Stimulated activated CD8-positive, alpha-beta memory T cell treated with anti-CD3 and anti-CD28 coated beads, Interleukin-12 subunit alpha, Interleukin-12 subunit beta, amount 100 ng/mL, for 24 hours (primary cell): ENCODE data around the gene COX6A2.

Experiments used
- DNase-seq: peaks from one replicate; pipeline ENCODE4 v3.0.0-alpha.2; 2020; ENCODE audit errors: extremely low read depth

COX6A2 gene

GRCh38 chr16:31428279-31428597 lies at the start of gene COX6A2:
Gene COX6A2 (minus strand): TSS chr16:31428360. CDS start chr16:31428325, 35 bp downstream.
- DNase-seq, result no peak

DNA sequence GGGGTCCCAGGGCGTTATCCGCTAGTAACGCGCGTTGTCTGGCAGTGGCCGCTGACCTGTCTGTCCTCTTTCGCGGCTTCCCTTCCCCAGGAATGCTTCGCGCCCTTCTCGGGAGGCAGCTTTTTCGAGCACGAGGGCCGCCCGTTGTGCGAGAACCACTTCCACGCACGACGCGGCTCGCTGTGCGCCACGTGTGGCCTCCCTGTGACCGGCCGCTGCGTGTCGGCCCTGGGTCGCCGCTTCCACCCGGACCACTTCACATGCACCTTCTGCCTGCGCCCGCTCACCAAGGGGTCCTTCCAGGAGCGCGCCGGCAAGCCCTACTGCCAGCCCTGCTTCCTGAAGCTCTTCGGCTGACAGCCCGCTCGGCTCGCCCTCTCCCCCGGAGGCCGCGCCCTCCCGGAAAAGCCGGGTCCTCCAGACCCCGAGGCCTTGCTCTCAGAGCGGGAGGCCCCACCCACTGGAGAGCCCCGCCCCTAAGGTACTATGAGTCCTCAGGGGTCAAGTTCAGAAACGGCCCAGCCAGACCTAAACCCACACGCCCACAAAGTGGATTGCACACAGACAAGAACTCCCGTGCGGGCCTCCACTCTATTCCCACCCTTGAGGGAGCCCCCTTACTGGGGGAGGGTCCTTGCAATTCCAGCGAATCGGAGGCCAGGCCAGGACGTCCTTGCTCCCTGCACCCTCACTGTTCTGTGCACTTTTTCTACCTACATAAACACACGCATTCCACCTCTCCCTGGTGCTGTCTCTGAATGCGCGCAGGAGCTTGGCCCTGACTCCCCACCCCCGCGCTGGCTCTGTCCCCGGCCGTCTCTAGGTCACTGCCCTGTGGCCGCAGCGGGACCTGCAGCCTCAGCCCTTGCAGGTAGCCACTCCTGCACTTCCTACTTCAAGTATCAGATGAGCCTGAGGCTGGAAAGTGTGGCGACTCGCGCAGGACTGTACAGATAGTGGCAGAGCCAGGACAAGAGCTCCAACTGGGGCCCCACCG lies 49.4 kb upstream of the COX6A2 start:
- DNase-seq, result no peak

DNA sequence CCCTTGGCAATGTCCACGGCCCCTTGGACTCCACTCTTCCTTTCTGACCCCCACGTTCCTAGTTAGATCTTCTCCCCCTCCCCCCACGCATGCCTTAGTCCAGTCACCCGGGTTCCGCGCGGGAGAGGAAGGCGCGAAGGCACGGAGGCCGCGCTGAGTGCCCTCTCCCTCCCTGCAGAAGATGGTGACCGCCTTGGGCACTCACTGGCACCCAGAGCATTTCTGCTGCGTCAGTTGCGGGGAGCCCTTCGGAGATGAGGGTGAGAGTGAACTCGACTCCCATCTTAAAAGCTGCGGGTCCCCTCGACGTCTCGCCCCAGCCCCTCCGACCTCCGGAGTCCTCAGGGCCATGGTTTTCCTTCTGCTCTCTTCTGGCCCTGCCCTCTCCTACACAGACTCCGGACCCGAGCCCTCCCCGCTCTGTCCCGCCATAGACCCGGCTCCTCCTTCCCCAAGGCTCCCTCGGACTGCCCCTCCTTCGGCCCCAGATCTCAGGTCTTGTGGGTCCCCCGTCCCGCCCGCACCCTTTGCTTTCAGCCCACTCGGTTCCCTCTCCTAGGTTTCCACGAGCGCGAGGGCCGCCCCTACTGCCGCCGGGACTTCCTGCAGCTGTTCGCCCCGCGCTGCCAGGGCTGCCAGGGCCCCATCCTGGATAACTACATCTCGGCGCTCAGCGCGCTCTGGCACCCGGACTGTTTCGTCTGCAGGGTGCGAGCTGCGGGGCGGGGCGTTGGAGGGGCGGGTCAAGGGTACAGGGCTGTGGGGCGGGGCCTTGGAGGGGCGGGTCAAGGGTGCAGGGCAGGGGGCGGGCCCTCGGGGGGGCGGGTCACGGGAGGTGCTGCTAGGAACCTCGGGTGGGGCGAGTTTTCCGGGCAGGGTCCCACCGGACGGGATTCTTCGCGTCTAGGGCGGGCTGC lies 48.4 kb upstream of the COX6A2 start:
- DNase-seq, result peak; percentile 75

DNA sequence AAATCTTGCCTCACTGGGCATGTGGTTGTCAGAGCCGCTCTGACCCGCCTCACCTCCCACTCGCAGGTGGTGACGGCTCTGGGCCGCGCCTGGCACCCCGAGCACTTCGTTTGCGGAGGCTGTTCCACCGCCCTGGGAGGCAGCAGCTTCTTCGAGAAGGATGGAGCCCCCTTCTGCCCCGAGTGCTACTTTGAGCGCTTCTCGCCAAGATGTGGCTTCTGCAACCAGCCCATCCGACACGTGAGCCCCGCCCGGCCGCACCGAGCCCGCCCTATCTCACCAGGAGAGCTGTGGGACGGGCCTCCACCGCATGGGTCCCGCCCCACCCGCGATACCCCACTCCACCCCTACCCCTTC lies 47.8 kb upstream of the COX6A2 start:
- DNase-seq, result no peak

DNA sequence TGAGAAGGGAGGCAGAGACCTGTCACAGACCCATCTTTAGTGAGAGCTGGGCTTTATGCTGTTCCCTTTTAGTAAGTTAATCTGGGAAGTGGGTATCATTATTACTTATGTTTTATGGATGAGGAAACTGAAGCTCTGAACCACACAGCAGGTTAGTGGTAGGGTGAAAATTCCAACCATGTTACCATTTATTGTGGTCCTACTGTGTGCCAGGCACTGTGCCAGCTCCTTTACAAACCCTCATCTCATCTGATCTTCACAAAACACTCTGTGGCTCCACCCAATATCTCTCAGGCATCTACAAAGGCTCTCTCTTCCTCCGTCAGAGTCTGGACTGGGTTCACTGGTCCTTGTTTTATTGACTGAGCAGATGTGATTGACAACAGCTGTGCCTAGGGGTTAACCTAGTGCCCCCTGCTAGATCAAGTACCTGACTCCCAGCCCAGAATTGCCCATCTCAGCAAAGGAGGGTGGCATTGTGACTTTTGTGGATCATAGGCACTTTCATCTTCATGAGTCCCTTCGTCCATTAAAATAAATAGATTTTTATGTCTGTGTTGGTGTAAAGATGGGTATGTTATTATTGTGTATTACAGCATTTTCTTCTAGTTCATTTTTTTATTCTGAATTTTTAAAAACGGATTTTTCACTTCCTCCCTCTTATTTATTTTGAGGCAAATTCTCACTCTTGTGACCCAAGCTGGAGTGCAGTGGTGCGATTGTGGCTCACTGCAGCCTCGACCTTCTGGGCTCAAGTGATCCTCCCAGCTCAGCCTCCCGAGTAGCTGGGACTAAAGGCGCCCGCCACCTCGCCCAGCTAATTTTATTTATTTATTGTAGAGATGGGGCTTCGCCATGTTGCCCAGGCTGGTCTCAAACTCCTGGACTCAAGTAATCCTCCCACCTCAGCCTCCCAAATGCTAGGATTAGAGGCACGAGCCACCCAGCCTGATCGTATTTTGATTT lies 46.9 kb upstream of the COX6A2 start:
- DNase-seq, result no peak

DNA sequence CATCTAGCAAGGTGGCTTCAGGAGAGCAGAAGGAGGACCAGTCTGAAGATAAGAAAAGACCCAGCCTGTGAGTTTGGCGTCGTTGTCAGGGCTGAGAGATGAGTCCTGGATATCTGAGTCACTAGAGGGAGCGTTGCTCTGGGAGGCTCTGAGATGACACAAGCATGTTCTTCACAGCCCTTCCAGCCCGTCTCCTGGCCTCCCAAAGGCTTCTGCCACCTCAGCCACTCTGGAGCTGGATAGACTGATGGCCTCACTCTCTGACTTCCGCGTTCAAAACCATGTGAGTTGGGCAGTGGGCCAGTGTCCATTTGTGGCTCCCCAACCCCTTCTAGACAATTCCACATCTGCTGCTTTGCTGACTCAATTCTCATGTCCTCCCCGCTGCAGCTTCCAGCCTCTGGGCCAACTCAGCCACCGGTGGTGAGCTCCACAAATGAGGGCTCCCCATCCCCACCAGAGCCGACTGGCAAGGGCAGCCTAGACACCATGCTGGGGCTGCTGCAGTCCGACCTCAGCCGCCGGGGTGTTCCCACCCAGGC lies 46.1 kb upstream of the COX6A2 start:
- DNase-seq, result no peak

GRCh38 chr16:31473264-31473984 lies 45.3 kb upstream of the COX6A2 start:
- DNase-seq, result no peak

DNA sequence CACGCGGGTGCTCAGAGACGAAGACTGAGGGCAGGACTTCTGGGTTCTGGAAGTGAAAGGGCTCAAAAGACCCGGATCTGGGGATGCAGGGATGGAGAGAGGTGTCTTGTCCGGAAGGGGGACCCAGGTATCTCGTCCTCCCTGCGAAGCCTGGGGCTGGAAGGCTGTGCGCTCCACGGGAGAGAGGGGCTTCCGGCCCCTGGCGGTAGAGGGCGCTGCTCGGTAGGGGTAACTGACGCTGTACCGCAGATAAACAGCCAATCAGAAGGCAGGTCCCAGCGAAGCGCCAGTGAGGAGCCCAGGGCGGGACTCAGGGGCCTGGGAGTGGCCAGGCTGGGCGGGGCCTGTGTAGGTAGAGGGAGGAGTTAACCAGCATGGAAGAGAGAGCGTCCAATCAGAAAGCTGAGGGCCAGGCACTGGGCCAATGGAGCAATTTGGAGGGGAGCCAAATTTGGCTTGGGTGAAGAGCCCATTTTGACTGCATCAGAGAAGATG lies 44.6 kb upstream of the COX6A2 start:
- DNase-seq, result no peak

DNA sequence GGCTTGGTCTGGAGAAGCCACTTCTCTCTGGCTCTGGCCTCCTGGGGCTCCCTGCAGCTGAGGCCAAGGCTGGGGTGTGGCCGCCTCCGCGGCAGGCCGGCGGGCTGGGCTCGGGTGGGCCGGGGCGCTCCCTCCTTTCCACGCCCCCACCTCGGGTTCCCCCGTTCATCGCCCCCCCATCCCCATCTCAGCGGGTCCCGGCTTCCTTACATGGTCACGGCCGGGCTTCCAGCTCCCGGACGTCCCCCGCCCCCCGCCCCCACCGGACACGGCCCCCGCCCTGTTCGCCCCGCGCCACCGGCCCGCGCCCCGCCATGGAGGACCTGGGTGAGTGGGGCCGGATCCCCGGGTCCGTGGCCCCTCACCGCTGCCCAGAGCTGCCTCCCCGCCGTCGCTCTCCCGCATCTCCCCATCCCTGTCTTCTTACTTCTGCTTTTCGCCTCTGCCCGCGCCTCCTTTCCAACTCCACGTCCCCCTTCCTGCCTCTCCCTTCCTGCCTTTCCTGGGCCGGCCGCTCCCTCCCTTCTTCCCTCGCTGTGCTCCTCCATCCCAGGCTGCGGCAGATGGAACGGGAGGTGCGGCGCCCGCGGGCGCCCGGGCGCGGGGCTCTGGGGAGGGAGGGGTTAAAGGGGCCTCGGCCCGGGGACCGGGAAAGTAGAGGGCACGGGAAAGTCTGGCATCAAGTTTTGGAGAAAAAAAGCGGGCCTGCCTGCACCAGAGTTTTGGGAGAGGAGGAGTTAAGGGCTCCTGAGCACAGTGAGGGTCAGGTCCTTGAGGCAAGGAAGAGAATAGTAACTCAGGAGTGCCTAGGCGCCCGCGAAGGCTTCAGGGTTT lies 43.9 kb upstream of the COX6A2 start, which contains the start of gene TGFB1I1:
Gene TGFB1I1 (plus strand): TSS at position 278 of the 834 bp plus-strand sequence. CDS start 37 bp downstream, at position 315.
- DNase-seq, result no peak

DNA sequence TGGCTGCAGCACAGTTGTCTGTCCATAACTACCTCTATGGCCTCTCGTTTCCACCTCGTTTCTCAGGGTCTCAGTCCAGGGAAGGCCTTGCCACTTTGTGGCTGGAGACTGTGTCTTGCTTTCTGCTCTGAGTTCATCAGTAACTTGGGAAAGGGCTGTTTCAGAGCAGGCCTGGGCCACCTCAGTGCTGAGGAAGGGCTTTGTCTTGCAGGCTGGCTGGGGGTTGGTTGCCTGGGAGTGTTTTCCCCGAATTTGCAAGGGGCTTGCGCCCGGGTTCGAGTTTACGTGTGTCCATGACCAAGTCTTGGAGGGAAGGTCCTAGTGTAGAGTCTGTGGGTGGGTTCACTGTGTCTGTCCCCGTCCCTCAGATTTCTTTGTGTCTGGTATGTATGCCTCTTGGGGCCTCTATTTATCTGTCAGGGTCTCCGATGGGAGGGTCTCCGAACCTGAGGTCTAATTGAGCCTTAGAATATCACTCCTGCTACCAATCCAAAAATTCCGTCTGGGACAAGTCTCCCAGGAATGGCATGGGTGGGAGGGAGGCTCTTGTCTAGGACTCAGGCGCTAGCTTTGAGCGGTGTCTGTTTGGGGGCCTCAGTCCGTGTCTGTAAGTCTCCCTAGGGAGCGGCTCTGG lies 43.2 kb upstream of the COX6A2 start:
- no peak for DNase-seq

DNA sequence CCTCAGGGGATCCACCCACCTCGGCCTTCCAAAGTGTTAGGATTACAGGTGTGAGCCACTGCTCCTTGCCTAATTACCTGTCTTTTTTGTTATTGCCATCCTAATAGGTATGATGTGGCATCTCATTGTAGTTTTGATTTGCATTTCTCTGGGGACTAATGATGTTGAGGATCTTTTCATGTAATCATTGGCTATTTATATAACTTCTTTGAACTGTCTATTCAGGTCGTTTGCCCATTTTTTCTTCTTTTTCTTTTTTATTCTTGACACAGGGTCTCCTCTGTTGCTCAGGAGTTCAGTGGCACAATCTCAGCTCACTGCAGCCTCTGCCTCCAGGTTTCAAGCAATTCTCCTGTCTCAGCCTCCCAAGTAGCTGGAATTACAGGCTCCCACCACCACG lies 42.5 kb upstream of the COX6A2 start:
- no peak for DNase-seq

DNA sequence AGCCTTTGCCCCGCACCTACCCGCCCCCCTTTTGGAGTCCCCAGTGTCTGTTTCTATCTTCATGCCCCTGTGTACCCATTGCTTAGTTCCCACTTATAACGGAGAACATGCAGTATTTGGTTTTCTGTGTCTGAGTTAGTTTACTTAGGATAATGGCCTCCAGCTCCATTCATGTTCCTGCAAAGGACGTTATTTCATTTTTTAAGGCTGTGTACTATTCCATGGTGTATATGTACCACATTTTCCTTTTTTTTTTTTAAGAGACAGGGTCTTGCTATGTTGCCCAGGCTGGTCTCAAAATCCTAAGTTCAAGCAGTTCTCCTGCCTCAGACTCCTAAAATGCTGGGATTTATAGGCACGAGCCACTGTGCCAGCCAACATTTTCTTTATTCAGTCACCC lies 39.7 kb upstream of the COX6A2 start:
- DNase-seq, result no peak

DNA sequence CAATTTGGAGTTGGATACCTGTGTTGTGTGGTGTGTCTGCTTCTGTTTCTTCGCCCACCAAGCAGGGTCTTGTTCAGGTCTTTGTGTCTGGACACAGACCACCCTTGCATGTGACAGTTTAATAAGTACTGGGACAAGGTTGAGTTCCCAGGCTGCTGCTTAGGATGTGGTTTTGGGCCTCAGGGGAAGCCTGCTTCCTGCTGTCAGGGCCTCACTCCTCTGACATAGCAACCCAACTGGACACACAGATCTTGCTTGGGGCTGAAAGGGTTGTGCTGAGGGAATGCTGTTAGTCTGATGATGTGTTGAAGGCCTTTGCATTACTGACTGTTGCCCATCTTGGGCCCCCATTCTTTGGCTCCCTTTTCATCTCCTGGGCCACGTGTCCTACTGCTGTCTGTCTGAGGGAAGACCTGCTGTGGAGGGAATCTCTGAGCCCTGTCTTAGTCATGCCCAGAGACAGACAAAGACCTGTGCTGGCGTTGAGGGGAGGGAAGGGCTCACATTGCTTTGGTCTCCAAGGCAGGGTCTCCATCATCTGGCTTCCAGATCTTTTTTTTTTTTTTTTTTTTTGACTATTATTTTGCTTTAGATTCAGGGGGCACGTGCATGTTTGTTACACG lies 39.1 kb upstream of the COX6A2 start:
- DNase-seq, result no peak

DNA sequence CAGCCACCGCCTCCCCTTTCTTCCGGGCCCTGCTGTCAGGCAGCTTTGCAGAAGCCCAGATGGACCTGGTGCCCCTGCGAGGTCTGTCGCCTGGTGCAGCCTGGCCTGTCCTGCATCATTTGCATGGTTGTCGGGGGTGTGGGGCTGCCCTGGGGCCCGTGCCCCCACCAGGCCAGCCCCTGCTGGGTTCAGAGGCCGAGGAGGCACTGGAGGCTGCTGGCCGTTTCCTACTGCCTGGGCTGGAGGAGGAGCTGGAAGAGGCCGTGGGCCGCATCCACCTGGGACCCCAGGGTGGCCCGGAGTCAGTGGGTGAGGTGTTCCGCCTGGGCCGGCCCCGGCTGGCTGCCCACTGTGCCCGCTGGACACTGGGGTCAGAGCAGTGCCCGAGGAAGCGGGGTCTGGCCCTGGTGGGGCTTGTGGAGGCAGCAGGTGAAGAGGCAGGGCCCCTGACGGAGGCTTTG lies 38.3 kb upstream of the COX6A2 start:
- no peak for DNase-seq

- DNase-seq, result no peak
These were observed 37.7 kb upstream of the COX6A2 start for GRCh38 chr16:31465788-31466370.

DNA sequence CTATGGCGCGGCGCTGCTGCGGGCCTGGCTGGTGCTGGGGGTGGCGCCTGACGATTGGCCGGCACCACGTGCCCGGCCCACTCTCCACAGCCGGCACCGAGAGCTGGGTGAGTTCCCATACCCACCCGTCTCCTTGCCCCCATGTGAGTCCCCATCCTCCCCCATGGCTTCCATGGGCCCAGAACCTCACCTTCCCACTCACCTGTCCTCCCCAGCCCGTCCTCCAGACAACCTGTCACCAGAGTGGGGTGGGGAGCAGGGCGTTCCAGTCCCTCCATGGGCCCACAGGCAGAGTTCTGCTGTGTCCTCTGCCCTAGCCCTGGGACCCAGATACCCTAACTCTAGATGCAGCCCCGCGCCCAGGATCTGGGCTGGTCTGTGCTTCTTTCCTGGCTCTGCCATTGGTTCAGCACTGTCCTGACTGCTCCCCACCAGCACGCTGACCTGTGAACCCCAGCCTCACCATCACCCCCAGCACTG lies 36.7 kb upstream of the COX6A2 start:
- DNase-seq, result no peak

DNA sequence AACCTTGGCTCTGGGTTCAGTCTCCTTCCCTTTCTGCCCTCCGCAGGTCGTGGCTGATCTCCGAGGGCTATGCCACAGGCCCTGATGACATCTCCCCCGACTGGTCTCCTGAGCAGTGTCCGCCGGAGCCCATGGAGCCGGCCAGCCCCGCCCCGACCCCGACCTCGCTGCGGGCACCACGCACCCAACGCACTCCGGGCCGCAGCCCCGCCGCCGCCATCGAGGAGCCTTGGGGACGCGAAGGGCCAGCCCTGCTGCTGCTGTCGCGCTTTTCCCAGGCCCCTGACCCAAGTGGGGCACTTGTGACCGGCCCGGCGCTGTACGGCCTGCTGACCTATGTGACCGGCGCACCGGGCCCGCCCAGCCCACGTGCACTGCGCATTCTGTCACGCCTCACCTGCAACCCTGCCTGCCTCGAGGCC lies 36.2 kb upstream of the COX6A2 start:
- no peak for DNase-seq
